SK-N-MC (cell line): ENCODE results near the gene RITA1.

Source experiments
- DNase-seq: peaks from one replicate; pipeline ENCODE4 v3.0.0-alpha.2; 2011; ENCODE audit warnings: low read depth, low spot score
- H3K27ac ChIP-seq: fragments of 200-600 bp; sonication (generic); 2 replicates; pipeline ENCODE4 v1.5.1; 2016; ENCODE audit warnings: mixed run types
- H3K36me3 ChIP-seq: fragments of 200-600 bp; sonication (generic); 2 replicates; pipeline ENCODE4 v1.6.1; 2017; ENCODE audit warnings: antibody characterized with exemption, low read length, mixed read lengths; ENCODE audit not compliant: insufficient read depth
- H3K4me3 ChIP-seq: fragments of 200-600 bp; sonication (generic); 2 replicates; pipeline ENCODE4 v1.5.1; 2016
- H3K9ac ChIP-seq: fragments of 200-600 bp; sonication (generic); 2 replicates; pipeline ENCODE4 v1.8.0; 2017; ENCODE audit warnings: mixed run types, mixed read lengths; ENCODE audit not compliant: insufficient read length
- H3K9me3 ChIP-seq: fragments of 200-600 bp; sonication (generic); 2 replicates; pipeline ENCODE4 v1.6.1; 2017; ENCODE audit warnings: low read depth, mild to moderate bottlenecking, antibody characterized with exemption, low read length, moderate library complexity, mixed read lengths
- EZH2 ChIP-seq: fragments of 200-600 bp; sonication (generic); IDR thresholded peaks from one replicate; pipeline ENCODE4 v1.6.1; 2017; ENCODE audit warnings: antibody characterized with exemption
- FOXP2 ChIP-seq: optimal IDR thresholded peaks from 2 replicates; pipeline ENCODE3; 2011; ENCODE audit warnings: mild to moderate bottlenecking, moderate library complexity; ENCODE audit not compliant: insufficient read depth; ENCODE audit errors: extremely low read length, control extremely low read depth
- POLR2AphosphoS5 ChIP-seq: IDR thresholded peaks from 2 replicates; pipeline ENCODE4 v1.6.1; 2012; ENCODE audit warnings: mild to moderate bottlenecking, low read depth, low read length, borderline replicate concordance

Gene RITA1

DNA sequence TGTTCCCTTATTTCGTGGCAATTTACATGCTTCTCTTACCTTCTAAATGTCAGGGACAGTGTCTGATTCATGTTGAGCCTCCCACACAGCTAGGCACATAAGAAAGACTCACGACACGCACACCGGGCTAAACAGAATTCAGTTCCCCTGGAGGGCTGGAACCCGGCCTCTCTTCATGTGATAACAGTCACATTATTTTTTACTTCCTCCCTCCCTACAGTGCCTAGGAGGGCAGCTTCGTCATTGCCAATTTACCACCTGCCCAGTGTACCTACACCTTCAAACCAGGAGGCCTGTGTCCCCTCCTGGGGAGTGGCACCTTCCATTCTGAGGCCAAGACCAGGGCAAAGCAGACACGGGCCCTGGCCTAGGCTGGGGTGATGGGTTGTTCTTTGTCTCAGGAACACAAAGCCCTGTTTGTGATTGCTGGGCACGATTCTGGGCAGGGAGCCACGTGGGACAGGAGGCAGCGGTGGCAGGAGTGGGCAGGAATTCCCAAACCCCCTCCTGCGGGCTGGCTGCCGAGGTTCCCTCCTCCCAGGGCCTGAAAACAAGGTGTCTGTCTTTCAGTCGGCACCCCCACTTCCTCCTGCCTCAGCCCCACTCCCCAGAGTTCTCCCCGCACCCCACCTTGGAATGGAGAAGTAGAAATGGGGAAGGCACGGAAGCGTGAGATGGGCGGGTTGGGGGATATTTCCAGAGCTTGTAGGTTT is 43.2 kb upstream of the RITA1 start:
- TF ChIP-seq FOXP2, result no peak
- TF ChIP-seq POLR2AphosphoS5, result no peak
- TF ChIP-seq EZH2, result no peak
- Histone ChIP-seq H3K4me3 (no peak overlapping the region), H3K9me3 (no peaks in the 10 kb centered on the region), H3K9ac (no peak overlapping the region), H3K36me3 (no peaks in the 10 kb centered on the region), H3K27ac (no peak overlapping the region)
- no peak for DNase-seq

- Histone ChIP-seq H3K36me3 (no peaks in the 10 kb centered on the region), H3K4me3 (no peak overlapping the region), H3K9me3 (no peaks in the 10 kb centered on the region), H3K27ac (no peak overlapping the region), H3K9ac (no peak overlapping the region)
- TF ChIP-seq POLR2AphosphoS5, result no peak
- no peak for TF ChIP-seq FOXP2
- no peak for TF ChIP-seq EZH2
- DNase-seq, result no peak
Observed at GRCh38 chr12:113142886-113143332, 42.6 kb upstream of the RITA1 start.

- Histone ChIP-seq H3K27ac (no peak overlapping the region), H3K36me3 (no peaks in the 10 kb centered on the region), H3K9ac (no peak overlapping the region), H3K4me3 (no peak overlapping the region), H3K9me3 (no peaks in the 10 kb centered on the region)
- no peak for DNase-seq
- TF ChIP-seq EZH2, result no peak
- no peak for TF ChIP-seq FOXP2
- no peak for TF ChIP-seq POLR2AphosphoS5
Observed at GRCh38 chr12:113143959-113144358, 41.6 kb upstream of the RITA1 start.

DNA sequence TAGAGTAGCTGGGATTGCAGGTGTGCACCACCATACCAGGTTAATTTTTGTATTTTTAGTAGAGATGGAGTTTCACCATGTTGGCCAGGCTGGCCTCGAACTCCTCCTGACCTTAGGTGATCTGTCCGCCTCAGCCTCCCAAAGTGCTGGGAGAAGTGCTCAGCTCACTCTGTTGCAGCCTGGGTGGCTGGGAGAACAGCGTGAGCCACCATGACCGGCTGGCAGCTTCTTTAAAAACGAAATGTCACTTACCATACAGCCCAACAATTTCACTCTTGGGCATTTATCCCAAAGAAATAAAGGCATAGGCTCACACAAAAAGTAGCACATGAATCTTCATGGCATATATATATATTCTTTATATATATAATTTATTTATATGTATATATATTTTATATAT is 40.7 kb upstream of the RITA1 start:
- H3K9me3 ChIP-seq, result no peaks in the 10 kb centered on the region
- H3K36me3 ChIP-seq, result no peaks in the 10 kb centered on the region
- no peak overlapping the region for H3K4me3 ChIP-seq
- no peak overlapping the region for H3K9ac ChIP-seq
- DNase-seq, result no peak
- TF ChIP-seq EZH2 (no peak), POLR2AphosphoS5 (no peak), FOXP2 (no peak)
- H3K27ac ChIP-seq, result no peak overlapping the region

- Histone ChIP-seq H3K9ac (no peak overlapping the region), H3K36me3 (no peaks in the 10 kb centered on the region), H3K9me3 (no peaks in the 10 kb centered on the region), H3K27ac (no peak overlapping the region), H3K4me3 (no peak overlapping the region)
- DNase-seq, result no peak
- TF ChIP-seq POLR2AphosphoS5 (no peak), EZH2 (no peak), FOXP2 (no peak)
Observed at GRCh38 chr12:113145720-113146551, 39.6 kb upstream of the RITA1 start.

DNA sequence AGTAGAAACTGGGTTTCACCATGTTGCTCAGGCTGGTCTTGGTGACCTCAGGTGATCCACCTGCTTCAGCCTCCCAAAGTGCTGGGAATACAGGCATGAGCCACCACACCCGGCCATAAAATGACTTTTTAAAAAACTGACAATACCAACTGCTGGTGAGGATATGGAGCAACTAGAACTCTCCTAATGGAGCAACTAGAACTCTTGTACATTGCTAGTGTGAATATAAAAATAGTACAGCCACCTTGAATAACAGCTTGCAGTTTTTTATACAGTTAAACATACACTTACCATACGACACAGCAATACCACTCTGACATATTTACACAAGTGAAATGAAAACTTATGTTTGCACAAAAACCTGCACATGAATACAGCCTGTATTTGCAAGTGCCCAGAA is 38.5 kb upstream of the RITA1 start:
- Histone ChIP-seq H3K27ac (no peak overlapping the region), H3K9ac (no peak overlapping the region), H3K36me3 (no peaks in the 10 kb centered on the region), H3K9me3 (no peaks in the 10 kb centered on the region), H3K4me3 (no peak overlapping the region)
- TF ChIP-seq POLR2AphosphoS5 (no peak), FOXP2 (no peak), EZH2 (no peak)
- DNase-seq, result no peak

DNA sequence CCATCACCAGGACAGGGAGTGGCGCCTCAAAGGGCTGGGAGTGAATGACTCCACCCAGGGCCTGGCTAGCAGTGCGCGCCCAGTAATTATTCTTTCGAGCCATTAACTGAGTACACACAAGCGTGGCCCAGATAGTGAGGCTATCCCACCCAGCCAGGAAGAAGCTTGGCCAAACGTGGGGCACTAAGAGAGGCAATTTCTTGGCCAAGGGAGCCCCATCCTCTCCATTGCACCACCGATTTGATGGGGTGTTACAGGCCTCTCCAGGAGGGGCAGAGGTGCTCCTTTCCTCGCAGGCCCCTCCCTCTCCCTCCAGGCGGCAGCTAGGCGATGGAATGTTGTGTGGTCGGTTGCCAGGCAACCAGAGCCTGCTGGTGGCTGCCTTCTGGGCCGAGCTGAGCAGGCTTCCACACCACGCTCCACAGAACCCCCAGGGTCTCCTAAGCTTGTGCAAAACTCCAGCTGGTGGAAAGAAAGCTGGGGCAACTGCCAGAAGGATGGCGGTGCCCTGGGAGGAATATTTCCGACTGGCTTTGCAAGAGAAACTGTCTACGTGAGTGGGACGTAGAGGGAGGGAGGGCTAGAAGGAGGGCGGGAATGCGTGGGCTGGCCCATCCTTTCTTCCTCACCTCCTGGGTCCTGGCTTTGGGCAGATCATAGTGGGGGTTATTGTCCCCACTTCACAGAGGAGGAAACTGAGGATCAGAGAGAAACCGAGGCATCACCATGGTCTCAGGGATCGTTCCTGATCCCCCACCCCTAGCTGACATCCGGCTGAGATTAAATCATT is 36.0 kb upstream of the RITA1 start, which contains the start of gene CFAP73:
Gene CFAP73 (plus strand): TSS at position 364 of the 790 bp plus-strand sequence. CDS start 134 bp downstream, at position 498.
- DNase-seq, result peak; percentile 72
- no peak within 1 kb of the TSS for H3K9ac ChIP-seq
- no peaks in the 10 kb centered on the region for H3K9me3 ChIP-seq

More for the DNA sequence above, 36.0 kb upstream of the RITA1 start, which contains the start of gene CFAP73:
- Histone ChIP-seq H3K36me3 (no peaks in the 10 kb centered on the region), H3K27ac (peak within 1 kb of the TSS; percentile 46; the same call in 1 of the 2 replicates), H3K4me3 (peak within 1 kb of the TSS; percentile 47)
- TF ChIP-seq POLR2AphosphoS5 (no peak), EZH2 (no peak), FOXP2 (no peak)
